Stimulated activated CD8-positive, alpha-beta memory T cell treated with anti-CD3 and anti-CD28 coated beads, Interleukin-12 subunit alpha, Interleukin-12 subunit beta, amount 100 ng/mL, for 24 hours (primary cell): ENCODE results near the gene SAMD14.
"Not testable (repeated sequence)": the region's sequence is repeated elsewhere in the genome, so short reads cannot be mapped to it uniquely, and the experiment has no call there.

ENCODE experiments used
- DNase-seq: peaks from one replicate; pipeline ENCODE4 v3.0.0-alpha.2; 2020; ENCODE audit errors: extremely low read depth

Gene SAMD14

DNA sequence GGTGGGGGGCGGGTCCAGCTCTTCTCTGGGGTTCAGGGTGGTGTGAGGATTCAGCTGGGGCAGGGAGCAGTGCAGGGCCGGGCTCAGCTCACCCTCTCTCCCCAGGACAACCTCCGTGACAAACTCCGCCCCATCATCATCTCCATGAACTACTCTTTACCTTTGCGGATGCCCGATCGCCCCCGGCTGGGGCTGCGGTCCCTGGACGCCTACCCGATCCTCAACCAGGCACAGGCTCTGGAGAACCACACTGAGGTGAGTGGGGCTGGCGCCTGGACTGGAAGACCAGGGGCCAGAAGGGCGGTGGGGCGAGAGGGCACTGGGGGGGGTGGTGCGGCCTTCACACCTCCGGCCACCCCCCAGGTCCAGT, 53.8 kb downstream of the SAMD14 start:
- no peak for DNase-seq

GRCh38 chr17:50075446-50076032, 54.4 kb downstream of the SAMD14 start:
- no peak for DNase-seq

DNA sequence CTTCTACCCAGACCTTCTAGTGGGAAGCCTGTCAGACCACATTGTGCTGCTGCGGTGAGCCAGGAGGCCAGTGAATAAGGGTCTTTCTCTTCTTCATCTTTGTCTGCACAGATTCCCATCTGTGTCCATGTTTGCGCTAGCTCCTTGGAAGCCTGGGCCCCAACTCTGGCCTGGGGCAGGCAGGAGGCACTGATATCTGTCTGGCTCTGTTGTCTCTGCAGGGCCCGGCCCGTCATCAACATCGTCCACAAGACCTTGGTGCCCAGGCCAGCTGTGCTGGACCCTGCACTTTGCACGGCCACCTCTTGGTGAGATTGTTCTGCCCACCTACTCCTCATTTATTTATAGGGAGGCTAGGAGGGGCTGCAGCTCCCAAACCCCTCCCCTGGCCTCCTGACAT, 55.7 kb downstream of the SAMD14 start:
- no peak for DNase-seq

DNA sequence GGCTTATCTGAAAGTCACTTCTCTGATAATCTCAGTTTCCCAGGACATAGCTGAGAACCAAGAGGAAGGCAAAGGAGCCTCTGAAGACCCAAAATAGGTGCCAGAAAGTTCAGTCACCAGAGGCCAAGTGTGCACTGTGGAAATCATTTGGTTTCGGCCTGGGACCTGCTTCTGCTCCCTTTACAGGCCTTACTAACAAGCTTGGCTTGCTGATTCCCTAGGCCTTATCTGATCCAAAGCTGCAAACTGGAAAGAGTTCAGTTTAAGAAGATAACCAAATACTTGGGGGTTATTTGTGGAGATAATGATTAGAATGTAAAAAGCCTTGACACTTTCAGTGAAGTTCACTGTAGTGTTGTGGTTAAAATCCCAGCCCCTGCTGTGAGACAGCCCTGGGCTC, 57.0 kb downstream of the SAMD14 start:
- DNase-seq: no peak

GRCh38 chr17:50072130-50072529, 57.8 kb downstream of the SAMD14 start:
- DNase-seq: no peak

DNA sequence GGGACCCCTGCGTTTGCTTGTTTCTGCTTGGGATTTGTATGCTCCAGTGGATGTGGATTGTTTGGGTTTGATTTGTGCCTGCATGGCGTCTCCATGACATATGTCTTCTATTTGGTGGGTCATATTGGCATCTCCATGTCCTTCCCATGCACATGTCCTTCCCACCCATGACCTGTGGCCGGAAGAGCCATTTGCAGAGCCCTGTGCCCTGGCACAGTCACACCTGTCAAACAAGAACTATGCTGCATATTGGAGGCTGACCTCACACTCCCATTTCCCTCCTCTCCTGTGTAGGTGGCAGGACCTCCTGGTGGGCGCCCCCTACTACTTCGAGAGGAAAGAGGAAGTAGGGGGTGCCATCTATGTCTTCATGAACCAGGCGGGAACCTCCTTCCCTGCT, 58.3 kb downstream of the SAMD14 start:
- no peak for DNase-seq

GRCh38 chr17:50070908-50071680, 58.9 kb downstream of the SAMD14 start:
- DNase-seq: no peak

- DNase-seq: no peak
These were observed 62.0 kb downstream of the SAMD14 start for GRCh38 chr17:50067996-50068395.

DNA sequence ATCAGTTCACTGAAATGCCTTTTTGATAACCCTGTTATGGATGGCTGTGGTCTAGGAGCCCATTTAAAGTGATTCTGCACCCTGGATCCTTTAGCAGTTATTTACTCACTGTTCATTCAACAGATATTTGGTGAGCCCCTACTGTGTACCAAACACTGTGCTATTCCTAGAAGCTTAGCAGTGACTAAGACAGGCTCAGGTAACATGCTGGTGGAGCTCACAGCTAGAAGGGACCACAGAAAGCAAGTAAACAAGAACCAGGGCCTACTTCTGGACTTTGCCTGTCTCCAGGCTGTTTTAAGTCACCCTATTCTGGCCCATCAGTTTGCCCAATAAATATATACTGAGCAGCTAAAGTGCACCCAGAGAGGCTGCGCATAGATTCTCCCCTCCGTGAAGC, 63.0 kb downstream of the SAMD14 start:
- no peak for DNase-seq

GRCh38 chr17:50065056-50065455, 64.9 kb downstream of the SAMD14 start:
- DNase-seq: no peak

GRCh38 chr17:50064253-50065001, 65.5 kb downstream of the SAMD14 start:
- no peak for DNase-seq

GRCh38 chr17:50063561-50064252, 66.3 kb downstream of the SAMD14 start:
- DNase-seq: no peak

GRCh38 chr17:50062293-50063243, 67.4 kb downstream of the SAMD14 start:
- no peak for DNase-seq

GRCh38 chr17:50061713-50062045, 68.3 kb downstream of the SAMD14 start:
- not testable (repeated sequence) for DNase-seq

GRCh38 chr17:50060951-50061712, 68.8 kb downstream of the SAMD14 start:
- DNase-seq: no peak
